ENCODE data around the gene ZNF579. TPM values are rescaled to one million over a fixed set of nuclear protein-coding genes. Genes with fewer than 3 reads are reported as not detected.

Gene ZNF579
- total RNA-seq = 14.7 TPM
- long read RNA-seq, transcript ZNF579-201 (2 exons, 2,899 nt) = major isoform, 7 of 17 reads
- long read RNA-seq, partial matches to known transcripts = 0 of 17 reads
- long read RNA-seq, other reads (novel, unspliced or antisense) = 10 of 17 reads

- peak; percentile 89 for ATAC-seq
- intact Hi-C loops (cut with micrococcal nuclease) = loop anchor here (2.0 kb wide), 1 partner anchor 34 kb away; no protein-coding TSS in a partner anchor
- DNase-seq = peak; percentile 89
These were observed at the start of gene ZNF579 for GRCh38 chr19:55580628-55581144. Gene ZNF579 (minus strand): TSS chr19:55580848. CDS start chr19:55579639, 1,209 bp downstream.

- ATAC-seq (no peak), DNase-seq (no peak)
- intact Hi-C loops (cut with micrococcal nuclease) = no loop called here
These were observed 45.7 kb upstream of the ZNF579 start for GRCh38 chr19:55626350-55626749.

- ATAC-seq = no peak
- DNase-seq = no peak
- intact Hi-C loops (cut with micrococcal nuclease) = no loop called here
These were observed 44.3 kb upstream of the ZNF579 start for GRCh38 chr19:55625004-55625326.

GRCh38 chr19:55624109-55625003 is 43.7 kb upstream of the ZNF579 start, which contains the start of gene ZNF784:
Gene ZNF784 (minus strand): TSS chr19:55624566. CDS start chr19:55624561, 5 bp downstream.
- DNase-seq = peak; percentile 96
- peak; percentile 91 for ATAC-seq
- intact Hi-C loops (cut with micrococcal nuclease) = no loop called here

- ATAC-seq (no peak), DNase-seq (no peak)
- intact Hi-C loops (cut with micrococcal nuclease) = no loop called here
These were observed 42.9 kb upstream of the ZNF579 start for GRCh38 chr19:55623561-55623960.

- DNase-seq (no peak), ATAC-seq (no peak)
- intact Hi-C loops (cut with micrococcal nuclease) = no loop called here
These were observed 42.5 kb upstream of the ZNF579 start for GRCh38 chr19:55623130-55623529.

GRCh38 chr19:55622242-55622969 is 41.8 kb upstream of the ZNF579 start:
- DNase-seq (peak; percentile 40), ATAC-seq (no peak)
- intact Hi-C loops (cut with micrococcal nuclease) = no loop called here

GRCh38 chr19:55621673-55622231 is 41.1 kb upstream of the ZNF579 start:
- peak; percentile 41 for DNase-seq
- ATAC-seq = no peak
- intact Hi-C loops (cut with micrococcal nuclease) = no loop called here

GRCh38 chr19:55621205-55621672 is 40.6 kb upstream of the ZNF579 start:
- ATAC-seq (no peak), DNase-seq (peak; percentile 31)
- intact Hi-C loops (cut with micrococcal nuclease) = no loop called here

GRCh38 chr19:55620410-55621204 is 40.0 kb upstream of the ZNF579 start:
- DNase-seq = peak; percentile 12
- intact Hi-C loops (cut with micrococcal nuclease) = no loop called here

GRCh38 chr19:55619286-55619685 is 38.6 kb upstream of the ZNF579 start:
- no peak for ATAC-seq
- no peak for DNase-seq
- intact Hi-C loops (cut with micrococcal nuclease) = no loop called here

More at GRCh38 chr19:55620410-55621204, 40.0 kb upstream of the ZNF579 start:
- ATAC-seq = no peak

- intact Hi-C loops (cut with micrococcal nuclease) = no loop called here
- no peak for DNase-seq
- ATAC-seq = no peak
These were observed 37.8 kb upstream of the ZNF579 start for GRCh38 chr19:55618426-55618825.

GRCh38 chr19:55617426-55617825 is 36.8 kb upstream of the ZNF579 start:
- no peak for DNase-seq

GRCh38 chr19:55616395-55616875 is 35.8 kb upstream of the ZNF579 start:
- no peak for ATAC-seq
- intact Hi-C loops (cut with micrococcal nuclease) = no loop called here
- DNase-seq = no peak

More at GRCh38 chr19:55617426-55617825, 36.8 kb upstream of the ZNF579 start:
- ATAC-seq = no peak
- intact Hi-C loops (cut with micrococcal nuclease) = no loop called here

GRCh38 chr19:55615543-55616394 is 35.1 kb upstream of the ZNF579 start:
- ATAC-seq (no peak), DNase-seq (no peak)
- intact Hi-C loops (cut with micrococcal nuclease) = no loop called here

GRCh38 chr19:55614711-55615542 is 34.3 kb upstream of the ZNF579 start:
- DNase-seq (no peak), ATAC-seq (no peak)
- intact Hi-C loops (cut with micrococcal nuclease) = no loop called here
